ENCODE results near the gene MS4A2.
"Not testable (repeated sequence)": the region's sequence is repeated elsewhere in the genome, so short reads cannot be mapped to it uniquely, and the experiment has no call there.

Gene MS4A2

DNA sequence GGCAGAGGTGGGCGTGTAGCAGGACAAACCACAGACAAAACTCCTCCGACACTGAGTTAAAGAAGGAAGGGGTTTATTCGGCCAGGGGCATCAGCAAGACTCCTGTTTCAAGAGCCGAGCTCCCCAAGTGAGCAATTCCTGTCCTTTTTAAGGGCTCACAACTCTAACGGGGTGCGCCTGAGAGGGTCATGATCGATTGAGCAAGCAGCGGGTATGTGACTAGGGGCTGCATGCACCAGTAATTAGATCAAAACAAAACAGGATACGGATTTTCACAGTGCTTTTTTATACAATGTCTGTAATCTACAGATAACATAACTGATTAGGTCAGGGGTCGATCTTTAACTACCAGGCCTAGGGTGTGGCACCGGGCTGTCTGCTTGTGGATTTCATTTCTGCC, 12.9 kb downstream of the MS4A2 start:
- DNase-seq (ENCODE audit: low read depth): not testable (repeated sequence)

DNA sequence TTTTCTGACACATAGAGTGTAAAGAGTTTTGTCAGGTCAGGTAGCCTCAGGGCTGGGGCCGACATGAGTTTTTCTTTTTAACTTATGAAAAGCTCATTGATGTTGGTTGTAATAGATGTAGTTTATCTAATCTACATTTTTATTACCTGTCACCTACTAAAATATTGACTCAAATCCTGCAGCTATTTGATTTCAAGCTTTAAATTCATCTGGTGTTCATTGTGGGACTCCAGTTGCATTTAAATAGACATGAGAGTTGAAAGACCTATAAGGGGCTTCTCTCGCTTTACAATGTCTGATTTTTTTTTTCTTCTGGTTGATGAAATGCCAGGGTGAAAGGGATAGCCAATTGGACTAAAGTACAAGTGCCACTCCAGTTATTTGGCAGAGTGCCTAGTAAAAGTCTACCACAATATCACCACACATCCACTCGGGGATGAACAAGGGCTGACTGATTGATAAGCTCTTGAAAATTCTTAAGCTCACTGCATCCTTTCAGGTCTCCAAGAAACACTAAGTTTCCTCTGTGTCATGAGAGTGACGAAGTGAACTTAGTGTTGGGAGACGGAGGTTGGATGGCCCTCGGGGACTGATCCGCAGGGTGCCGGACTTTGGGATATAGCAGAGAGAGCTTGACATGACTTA, 16.1 kb downstream of the MS4A2 start:
- DNase-seq (ENCODE audit: low read depth): not testable (repeated sequence)

DNA sequence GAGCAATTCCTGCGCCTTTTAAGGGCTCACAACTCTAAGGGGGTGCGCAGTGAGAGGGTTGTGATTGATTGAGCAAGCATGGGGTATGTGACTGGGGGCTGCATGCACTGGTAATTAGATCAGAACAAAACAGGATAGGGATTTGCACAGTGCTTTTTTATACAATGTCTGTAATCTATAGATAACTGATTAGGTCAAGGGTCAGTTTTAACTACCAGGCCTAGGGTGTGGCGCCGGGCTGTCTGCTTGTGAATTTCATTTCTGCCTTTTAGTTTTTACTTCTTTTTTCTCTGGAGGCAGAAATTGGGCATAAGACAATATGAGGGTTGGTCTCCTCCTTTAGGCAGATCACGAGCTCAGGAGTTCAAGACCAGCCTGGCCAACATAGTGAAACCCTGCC, 20.2 kb downstream of the MS4A2 start:
- not testable (repeated sequence) for DNase-seq (ENCODE audit: low read depth)

DNA sequence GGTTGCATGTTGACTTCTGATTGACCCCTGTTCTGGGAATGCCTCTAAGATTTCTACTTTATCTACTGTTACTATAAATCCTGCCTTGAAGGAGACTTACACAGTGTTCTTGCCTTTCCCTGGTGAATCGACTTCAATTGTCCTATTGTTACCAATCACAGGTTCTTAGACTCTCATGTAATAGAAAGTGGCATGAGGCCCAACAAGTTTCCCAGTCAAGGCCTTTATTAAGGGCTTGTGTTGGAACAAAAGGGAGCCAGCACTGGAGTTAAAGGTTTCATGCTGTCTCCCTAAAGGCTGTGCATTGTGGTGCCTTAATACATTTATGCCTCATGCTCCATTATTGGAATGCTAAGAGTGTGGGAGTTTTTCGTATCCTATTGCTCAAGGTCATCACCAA, 23.3 kb downstream of the MS4A2 start:
- DNase-seq (ENCODE audit: low read depth): no peak

DNA sequence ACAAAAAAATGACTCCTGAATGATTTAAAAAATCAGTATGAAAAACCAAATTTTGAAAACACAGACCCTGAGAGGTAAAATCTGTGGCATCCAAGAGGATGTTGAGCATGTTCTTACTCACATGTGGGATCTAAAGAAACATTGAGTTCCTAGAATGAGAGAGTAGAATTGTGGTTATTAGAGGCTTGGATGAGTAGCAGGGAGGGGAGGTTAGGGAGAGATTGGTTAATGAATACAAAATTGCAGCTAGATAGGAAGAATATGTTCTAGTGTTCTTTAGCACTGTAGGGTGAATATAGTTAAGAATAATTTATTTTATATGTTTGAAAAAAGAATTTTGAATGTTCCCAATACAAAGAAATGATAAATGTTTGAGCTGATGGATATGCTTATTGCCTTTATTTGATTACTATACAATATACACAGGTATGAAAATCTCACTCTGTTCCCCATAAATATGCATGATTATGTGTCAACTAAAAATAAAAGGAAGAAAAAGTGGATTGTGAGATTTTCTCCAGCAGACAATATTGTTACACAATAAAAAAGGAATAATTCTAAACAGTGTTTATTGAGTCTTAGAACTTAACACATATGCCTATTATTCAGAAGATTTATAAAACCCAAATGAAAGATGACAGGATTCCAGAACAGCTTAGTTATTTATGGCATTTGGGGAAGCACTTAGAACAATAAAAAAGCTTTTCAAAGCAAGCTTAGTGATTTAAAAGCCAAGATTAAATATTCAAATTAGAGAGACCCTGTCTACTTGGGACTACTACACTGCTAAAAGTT, 28.7 kb downstream of the MS4A2 start:
- no peak for DNase-seq (ENCODE audit: low read depth)

DNA sequence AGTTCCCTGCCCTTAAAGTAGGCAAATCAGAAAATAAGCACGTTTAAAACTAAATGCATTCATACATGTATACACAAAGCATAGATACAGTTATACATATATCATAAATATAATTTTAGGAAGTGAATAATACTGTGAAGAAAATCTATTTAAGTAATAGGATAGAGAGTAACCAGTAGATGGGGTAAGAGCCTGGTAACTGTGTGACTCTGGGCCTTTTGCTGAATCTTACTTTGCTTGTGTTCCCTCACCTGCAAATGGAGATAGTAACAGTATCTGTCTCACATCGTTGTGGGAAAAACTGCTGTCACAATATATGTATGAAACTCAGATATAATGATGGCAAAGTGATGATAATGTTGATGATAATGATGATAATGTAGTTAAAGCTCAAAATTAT, 29.9 kb downstream of the MS4A2 start:
- DNase-seq (ENCODE audit: low read depth): no peak

DNA sequence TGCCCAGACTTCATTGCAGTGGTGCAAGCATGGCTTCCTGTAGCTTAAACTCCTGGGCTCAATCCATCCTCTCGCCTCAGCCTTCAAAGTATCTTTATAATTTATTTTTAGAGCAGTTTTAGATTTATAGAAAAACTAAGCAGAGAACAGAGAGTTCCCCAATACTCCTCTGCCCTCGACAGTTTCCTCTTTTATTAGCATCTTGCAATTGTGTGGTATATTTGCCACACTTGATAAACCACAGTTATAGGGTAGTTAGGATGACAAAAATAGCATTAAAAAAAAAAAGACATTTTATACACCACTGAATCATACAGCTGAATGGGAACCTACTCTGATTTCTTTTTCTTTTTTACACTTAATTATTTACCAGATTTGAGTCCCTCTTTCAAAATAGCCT, 31.2 kb downstream of the MS4A2 start:
- DNase-seq (ENCODE audit: low read depth): no peak

DNA sequence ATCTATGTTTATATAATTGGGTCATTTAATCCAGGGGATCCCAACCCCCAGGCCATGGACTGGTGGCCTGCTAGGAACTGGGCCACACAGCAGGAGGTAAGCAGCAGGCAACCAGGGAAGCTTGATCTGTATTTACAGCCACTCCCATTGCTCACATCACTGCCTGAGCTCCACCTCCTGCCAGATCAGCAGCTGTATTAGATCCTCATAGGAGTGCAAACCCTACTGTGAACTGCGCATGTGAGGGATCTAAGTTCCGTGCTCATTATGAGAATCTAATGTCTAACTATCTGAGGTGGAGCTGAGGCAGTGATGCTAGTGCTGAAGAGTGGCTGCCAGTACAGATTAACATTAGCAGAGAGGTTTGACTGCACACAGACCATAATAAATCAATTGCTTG, 32.8 kb downstream of the MS4A2 start:
- DNase-seq (ENCODE audit: low read depth): no peak

DNA sequence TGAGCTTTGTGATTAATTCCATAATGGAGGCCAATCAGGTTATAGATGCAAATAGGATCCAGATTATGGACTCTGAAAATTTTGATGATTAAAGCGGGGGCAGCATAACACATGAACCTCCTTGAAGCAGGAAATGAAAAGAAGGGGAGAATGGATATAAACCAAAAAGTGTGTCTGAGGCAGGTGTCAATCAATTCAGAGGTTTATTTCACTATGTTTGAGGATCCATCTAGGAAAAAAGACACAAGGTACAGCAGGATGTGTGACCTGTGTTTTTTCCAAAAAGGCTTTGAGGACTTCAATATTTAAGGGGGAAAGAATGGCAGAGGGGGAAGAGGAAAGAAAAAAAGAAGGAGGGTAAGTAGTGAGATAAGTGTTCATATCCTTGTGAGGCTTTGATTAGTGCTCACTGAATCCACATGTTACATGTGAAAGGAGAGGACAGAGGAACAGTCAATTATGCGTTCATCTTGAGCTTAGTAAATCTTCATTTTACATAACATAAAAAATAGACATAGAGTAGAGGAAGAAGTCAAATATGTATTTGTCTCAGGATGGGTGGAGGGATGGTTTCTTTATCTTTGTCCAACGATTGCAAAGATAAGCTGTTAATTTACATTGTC, 34.1 kb downstream of the MS4A2 start:
- no peak for DNase-seq (ENCODE audit: low read depth)

DNA sequence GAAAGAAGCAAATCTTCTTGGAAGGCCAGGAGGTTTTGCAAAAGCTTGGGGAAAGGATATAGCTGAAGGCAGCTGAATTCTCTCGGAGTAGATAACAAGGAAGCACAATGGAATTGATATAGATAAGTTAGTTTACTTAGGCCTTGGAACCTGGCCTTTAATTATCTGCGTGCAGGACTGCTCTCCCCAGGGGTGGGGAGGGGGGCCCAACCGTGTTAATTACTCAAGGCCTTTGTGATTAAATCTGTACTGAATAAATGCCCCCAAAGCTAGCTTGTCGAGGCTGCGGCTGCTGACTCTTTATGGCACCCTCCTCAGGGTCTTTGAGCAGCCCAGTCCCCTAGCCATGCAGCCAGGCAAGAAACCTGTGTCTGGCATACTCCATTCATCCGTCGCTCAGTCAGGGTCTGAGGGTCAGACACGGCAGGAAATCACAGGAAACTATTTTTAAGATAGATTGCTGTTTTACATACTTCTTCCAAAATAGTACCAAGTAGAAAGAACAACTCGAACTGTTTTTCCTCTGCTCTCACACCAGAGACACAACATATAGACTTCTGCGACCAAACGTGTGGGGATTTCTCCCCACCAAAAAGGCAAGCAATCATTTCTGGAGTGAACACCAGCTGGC, 36.5 kb downstream of the MS4A2 start:
- DNase-seq (ENCODE audit: low read depth): no peak

DNA sequence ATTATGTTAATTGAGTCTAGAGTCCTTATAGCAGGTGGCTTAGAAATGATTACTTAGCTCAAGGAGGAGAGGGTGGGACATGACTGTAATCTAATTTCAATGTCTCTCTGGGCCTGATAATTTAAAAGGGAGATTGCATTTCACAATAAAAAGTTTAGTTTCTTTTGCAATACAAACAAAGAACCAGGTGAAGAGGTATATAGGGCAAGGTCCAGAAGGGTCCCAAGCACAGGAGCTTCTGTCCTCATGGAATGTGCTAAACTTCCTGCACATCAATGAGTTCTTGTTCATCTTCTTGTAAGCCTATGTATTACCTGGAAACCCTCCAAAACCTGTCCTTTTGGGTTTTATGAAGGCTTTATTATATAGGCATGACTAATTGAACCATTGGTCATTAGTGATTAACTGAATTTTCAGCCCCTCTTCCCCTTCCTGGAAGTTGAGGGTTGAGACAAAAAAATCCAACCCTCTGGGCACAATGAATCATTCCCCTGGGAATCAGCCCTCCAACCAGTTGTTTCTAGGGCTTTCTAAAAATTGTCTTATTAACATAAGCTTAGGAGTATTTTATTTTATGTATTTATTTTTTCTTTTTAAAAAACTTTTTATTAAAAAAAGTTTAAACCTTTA, 37.6 kb downstream of the MS4A2 start:
- no peak for DNase-seq (ENCODE audit: low read depth)

DNA sequence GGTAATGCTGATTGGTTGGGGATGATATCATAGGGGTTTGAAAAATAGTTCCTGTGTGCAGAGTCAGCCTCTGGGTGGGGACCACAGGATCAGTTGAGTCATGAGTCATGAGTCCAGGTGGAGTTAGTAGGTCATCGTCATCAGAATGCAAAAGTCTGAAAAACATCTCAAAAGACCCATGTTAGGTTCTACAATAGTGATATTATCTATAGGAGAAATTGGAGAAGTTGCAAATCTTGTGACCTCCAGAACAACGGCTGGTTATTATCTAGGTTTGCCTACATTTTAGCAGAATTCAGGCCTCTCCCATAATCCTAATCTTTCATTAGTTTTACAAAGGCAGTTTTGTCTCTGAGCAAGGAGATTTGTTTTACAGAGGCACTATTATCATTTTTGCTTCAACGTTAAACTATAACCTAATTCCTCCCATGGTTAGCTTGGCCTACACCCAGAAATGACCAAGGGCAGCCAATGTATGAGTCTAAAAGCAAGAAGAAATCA, 38.9 kb downstream of the MS4A2 start:
- no peak for DNase-seq (ENCODE audit: low read depth)

DNA sequence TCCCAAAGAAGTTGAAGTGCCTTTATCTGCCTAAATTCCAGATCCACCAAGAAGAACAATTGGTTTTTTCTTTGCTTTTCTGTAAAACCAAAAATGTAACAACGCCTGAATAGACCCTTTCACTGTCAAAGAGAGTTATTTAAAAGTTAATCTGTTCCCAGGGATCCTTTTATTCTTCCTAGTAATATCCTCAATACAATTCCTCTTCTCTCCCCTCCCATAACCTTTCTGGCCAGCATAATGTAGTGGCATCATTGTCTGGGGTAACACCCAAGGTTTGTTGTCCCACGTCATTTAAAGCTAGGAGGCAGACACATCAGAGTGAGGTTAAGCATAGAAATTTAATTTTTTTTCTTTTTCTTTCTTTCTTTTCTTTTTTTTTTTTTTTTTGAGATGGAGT, 39.9 kb downstream of the MS4A2 start:
- no peak for DNase-seq (ENCODE audit: low read depth)

DNA sequence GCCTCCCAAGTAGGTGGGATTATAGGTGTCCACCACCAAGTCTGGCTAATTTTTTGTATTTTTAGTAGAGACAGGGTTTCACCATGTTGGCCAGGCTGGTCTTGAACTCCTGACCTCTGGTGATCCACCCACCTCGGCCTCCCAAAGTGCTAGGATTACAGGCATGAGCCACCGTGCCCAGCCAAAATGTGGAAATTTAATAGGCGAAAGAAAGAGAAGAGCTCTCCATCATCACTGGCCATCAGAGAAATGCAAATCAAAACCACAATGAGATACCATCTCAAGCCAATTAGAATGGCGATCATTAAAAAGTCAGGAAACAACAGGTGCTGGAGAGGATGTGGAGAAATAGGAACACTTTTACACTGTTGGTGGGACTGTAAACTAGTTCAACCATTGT, 40.4 kb downstream of the MS4A2 start:
- not testable (repeated sequence) for DNase-seq (ENCODE audit: low read depth)

DNA sequence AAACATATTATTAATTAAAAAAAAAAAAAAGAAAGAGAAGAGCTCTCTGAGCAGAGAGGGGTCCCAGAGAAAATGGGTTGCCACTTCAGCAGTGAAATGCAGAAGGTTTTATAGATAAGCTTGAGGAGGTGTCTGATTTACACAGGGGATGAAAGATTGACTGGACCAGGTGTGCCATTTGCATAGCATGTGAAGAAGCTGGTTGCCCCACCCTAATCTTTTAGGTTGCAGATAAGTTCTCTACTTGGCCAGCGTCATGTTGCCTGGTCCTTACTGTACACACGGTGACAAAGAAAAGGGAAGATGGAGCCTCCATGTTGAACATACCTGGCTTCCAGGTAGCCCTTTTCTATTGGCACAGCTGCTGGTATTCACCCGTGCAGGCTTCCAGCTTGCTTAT, 41.4 kb downstream of the MS4A2 start:
- DNase-seq (ENCODE audit: low read depth): no peak

DNA sequence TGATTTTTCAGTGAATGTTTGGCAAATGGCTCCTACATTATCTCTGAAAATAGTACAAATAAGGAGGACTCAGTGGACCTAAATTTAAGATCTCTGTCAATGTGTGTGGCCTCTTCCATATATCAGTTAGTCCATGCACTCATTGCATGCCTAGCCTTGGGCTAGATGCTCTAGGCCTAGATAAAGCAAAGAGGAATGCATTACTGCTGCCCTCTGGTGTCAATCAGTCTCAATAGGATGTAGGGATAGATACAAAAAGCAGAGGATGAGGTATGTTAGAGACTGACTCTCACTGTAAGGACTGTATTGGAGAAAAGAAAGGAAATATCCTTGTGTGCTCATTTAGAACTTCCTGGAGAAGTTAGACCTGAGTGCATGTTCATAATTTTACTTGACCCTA, 42.0 kb downstream of the MS4A2 start:
- DNase-seq (ENCODE audit: low read depth): no peak

DNA sequence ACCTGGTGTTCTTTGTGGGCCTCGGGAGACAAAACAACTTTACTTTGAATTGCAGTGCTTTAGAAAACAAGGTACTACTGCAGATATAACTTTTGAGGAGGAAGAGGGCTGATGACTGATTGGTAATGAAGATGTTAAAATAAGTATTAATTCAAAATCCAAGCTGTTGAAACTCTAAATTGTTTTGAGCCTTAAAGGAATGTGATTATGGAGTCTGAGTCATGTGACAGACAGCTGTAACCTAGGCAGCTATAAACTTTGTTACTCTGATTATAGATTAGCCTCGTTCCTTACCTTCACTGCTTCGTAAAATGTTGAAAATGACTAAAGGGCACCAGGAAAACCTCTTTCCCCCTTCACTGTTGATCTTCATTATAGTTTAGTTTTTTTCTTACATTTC, 43.4 kb downstream of the MS4A2 start:
- no peak for DNase-seq (ENCODE audit: low read depth)

DNA sequence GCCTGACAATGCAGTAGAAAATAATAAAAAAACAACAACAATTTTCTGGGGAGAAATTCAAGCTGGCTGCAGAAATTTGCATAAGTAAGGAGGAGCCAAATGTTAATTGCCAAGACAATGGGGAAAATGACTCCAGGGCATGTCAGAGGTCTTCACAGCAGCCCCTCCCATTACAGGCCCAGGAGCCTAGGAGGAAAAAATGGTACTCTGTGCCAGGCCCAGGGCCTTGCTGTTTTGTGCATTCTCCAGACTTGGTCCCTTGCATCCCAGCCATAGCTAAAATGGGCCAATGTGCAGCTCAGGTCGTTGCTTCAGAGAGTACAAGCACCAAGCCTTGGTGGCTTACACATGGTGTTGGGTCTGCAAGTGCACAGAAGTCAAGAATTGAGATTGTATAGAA, 45.5 kb downstream of the MS4A2 start:
- DNase-seq (ENCODE audit: low read depth): no peak

DNA sequence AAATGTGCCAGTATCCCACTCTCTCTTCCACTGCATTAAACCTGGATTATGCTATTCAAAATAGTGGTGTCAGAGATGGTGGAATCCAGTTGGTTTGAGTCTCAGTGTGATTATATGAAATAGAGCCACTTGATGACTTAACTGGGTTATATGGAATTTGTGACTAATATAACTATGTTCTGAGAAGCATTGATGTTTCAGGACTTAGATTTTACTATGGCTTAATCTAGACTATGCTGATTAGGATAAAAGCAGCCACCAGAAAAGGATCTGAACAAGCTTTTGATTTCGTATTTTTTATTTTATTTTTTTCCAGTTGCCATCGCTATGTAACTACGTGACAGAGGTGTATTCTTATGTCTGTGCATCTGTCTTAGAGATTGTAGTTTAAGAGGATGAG, 55.3 kb downstream of the MS4A2 start:
- no peak for DNase-seq (ENCODE audit: low read depth)

DNA sequence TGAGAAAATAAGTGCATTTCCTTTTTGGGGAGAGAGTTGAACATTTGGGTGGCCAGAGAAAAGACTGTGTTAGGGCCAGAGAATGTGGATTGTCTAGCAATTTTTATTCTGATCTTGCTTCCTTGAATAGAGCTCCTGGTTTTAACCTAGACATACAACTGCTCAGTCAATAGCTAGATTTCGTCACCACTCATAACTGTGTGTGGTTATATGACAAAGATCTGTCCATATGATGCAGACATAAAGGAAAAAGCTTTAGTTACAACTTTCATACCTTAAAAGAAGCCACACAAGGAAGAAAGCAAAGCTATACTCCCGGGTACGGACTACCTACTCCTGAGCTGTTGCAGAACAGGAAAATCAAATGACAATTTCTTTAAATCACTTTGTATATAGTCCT, 57.2 kb downstream of the MS4A2 start:
- no peak for DNase-seq (ENCODE audit: low read depth)

Data from activated T-helper 1 cell treated with Interleukin-2 at 50 U/mL for 16 hours (primary cell).